PC-3 (cell line): ENCODE data around the gene FSTL1.

ENCODE experiments used
- EZH2 ChIP-seq: fragments of 300-600 bp; sonication (generic); IDR thresholded peaks from one replicate; pipeline ENCODE4 v1.6.1; 2017; ENCODE audit warnings: antibody characterized with exemption, mild to moderate bottlenecking, low read length; ENCODE audit not compliant: unreplicated experiment
- TF ChIP-seq, protein P1 (sequence below): fragments of 300-600 bp; sonication (generic); conservative IDR thresholded peaks from 2 replicates; pipeline ENCODE4 v1.5.1; 2017; ENCODE audit warnings: antibody characterized with exemption, low read depth, mild to moderate bottlenecking, low read length

DNA sequence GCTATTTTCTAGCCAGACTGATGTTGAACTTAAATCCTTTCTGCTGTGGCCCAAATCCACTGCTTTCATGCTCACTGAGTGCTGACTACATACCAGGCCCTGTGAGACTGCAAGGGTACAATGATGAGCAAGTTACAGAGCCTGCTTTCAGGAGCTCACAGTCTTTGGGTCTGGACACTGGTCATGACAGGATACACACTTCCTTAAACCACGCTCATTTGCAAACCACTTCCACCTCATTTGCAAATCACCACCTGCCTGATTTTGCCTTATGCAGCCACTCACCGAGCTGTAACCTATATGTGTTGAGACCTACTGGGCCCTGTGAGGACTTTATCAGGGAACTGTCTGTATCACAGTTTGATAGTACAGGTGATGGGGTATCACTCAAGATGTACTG, 51.4 kb downstream of the FSTL1 start:
- TF ChIP-seq, protein P1, sequence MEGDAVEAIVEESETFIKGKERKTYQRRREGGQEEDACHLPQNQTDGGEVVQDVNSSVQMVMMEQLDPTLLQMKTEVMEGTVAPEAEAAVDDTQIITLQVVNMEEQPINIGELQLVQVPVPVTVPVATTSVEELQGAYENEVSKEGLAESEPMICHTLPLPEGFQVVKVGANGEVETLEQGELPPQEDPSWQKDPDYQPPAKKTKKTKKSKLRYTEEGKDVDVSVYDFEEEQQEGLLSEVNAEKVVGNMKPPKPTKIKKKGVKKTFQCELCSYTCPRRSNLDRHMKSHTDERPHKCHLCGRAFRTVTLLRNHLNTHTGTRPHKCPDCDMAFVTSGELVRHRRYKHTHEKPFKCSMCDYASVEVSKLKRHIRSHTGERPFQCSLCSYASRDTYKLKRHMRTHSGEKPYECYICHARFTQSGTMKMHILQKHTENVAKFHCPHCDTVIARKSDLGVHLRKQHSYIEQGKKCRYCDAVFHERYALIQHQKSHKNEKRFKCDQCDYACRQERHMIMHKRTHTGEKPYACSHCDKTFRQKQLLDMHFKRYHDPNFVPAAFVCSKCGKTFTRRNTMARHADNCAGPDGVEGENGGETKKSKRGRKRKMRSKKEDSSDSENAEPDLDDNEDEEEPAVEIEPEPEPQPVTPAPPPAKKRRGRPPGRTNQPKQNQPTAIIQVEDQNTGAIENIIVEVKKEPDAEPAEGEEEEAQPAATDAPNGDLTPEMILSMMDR = no peak
- TF ChIP-seq EZH2 = no peak
